HG03354 (cell line): ENCODE results near the gene ECEL1.
"Not testable (repeated sequence)": the region's sequence is repeated elsewhere in the genome, so short reads cannot be mapped to it uniquely, and the experiment has no call there.

Source experiments
- ATAC-seq: cut with Tn5 transposase; IDR thresholded peaks from one replicate; pipeline ENCODE4 v1.9.1; 2021; ENCODE audit warnings: mild to moderate bottlenecking; ENCODE audit not compliant: unreplicated experiment, poor library complexity, severe bottlenecking

Gene ECEL1

GRCh38 chr2:232487385-232488096, at the start of gene ECEL1:
Gene ECEL1 (minus strand): TSS chr2:232487834. CDS start chr2:232486653, 1,181 bp downstream.
- no peak for ATAC-seq

- no peak for ATAC-seq
Measured at GRCh38 chr2:232537079-232537478, 49.4 kb upstream of the ECEL1 start.

GRCh38 chr2:232535761-232536530, 48.3 kb upstream of the ECEL1 start:
- ATAC-seq, result no peak

GRCh38 chr2:232534940-232535651, 47.5 kb upstream of the ECEL1 start:
- ATAC-seq, result no peak

- no peak for ATAC-seq
Measured at GRCh38 chr2:232533944-232534710, 46.5 kb upstream of the ECEL1 start.

- not testable (repeated sequence) for ATAC-seq
Measured at GRCh38 chr2:232532821-232533220, 45.2 kb upstream of the ECEL1 start.

- no peak for ATAC-seq
Measured at GRCh38 chr2:232532419-232532818, 44.8 kb upstream of the ECEL1 start.

- ATAC-seq, result no peak
Measured at GRCh38 chr2:232530626-232531260, 43.1 kb upstream of the ECEL1 start.

GRCh38 chr2:232529806-232530547, 42.3 kb upstream of the ECEL1 start:
- no peak for ATAC-seq

- no peak for ATAC-seq
Measured at GRCh38 chr2:232528746-232529460, 41.3 kb upstream of the ECEL1 start.

GRCh38 chr2:232527905-232528470, 40.4 kb upstream of the ECEL1 start:
- no peak for ATAC-seq

GRCh38 chr2:232526372-232526941, 38.8 kb upstream of the ECEL1 start:
- no peak for ATAC-seq

GRCh38 chr2:232525791-232526371, 38.2 kb upstream of the ECEL1 start, which contains the start of gene CHRND:
Gene CHRND (plus strand): TSS chr2:232526160. CDS start chr2:232526216, 56 bp downstream.
- ATAC-seq, result no peak

GRCh38 chr2:232525199-232525598, 37.6 kb upstream of the ECEL1 start:
- ATAC-seq, result no peak

GRCh38 chr2:232524771-232525170, 37.1 kb upstream of the ECEL1 start:
- ATAC-seq, result no peak

- ATAC-seq, result no peak
Measured at GRCh38 chr2:232523682-232524597, 36.3 kb upstream of the ECEL1 start.
